T-helper 2 cell treated with Interferon-gamma antibody and Interleukin-4, amounts not matched to agents 5 μg/mL and 100 μg/mL, for 36 hours (primary cell): ENCODE data around the gene CCDC15.
"Not testable (repeated sequence)": the region's sequence is repeated elsewhere in the genome, so short reads cannot be mapped to it uniquely, and the experiment has no call there.

Experiments
- DNase-seq: peaks from one replicate; pipeline ENCODE4 v3.0.0; 2021; ENCODE audit warnings: low spot score
- H3K27ac Mint-ChIP-seq: one replicate; pipeline ENCODE4 v1.8.0; 2021; ENCODE audit warnings: mild to moderate bottlenecking, mixed read lengths
- H3K27me3 Mint-ChIP-seq: one replicate; pipeline ENCODE4 v1.8.0; 2021; ENCODE audit warnings: low read depth, mixed read lengths
- H3K36me3 Mint-ChIP-seq: one replicate; pipeline ENCODE4 v1.8.0; 2021; ENCODE audit warnings: low read depth, mixed read lengths
- H3K4me1 Mint-ChIP-seq: one replicate; pipeline ENCODE4 v1.8.0; 2021; ENCODE audit warnings: low read depth, mixed read lengths
- H3K4me3 Mint-ChIP-seq: one replicate; pipeline ENCODE4 v1.8.0; 2022; ENCODE audit warnings: mild to moderate bottlenecking, moderate library complexity, mixed read lengths
- H3K9me3 Mint-ChIP-seq: one replicate; pipeline ENCODE4 v1.8.0; 2021; ENCODE audit warnings: mixed read lengths

The CCDC15 gene

DNA sequence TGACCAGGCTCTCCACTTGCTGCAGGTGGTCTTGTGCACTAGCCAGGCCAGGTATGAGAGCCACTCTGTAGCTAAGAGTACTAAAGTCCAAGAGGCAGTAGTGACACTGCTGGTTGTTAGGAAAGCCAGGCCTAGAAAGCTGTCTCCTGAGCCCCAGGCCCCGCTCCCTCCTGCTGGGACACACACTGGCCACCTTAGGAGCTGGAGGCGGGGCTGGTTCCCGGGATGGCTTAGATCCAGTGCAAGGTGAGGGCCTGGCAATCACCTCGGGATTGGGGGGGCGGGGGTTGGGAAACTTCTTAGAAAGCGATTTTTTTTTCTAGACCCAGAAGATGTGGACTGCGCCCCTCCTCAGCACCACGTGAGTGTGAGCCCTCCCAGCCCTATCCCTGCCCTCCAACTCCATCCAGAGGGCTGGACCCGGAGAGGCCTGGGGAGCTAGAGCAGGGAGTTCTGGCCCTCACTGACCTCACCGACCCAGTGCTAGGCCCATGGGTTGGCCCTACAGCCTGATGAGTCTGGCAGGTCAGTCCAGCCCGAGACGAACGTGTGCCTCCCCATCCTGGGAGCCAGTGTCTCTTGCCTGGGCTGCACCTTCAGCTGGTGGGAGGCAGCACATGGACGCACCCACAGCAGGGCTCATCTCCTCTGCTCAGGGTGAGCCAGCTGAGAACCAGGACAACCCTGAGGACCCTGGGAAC lies 127.2 kb downstream of the CCDC15 start:
- no peak for DNase-seq
- Mint-ChIP-seq H3K36me3 (no peaks in the 10 kb centered on the region), H3K9me3 (no peaks in the 10 kb centered on the region), H3K27me3 (no peaks in the 10 kb centered on the region), H3K4me3 (no peak overlapping the region), H3K27ac (no peak overlapping the region), H3K4me1 (no peaks in the 10 kb centered on the region)

DNA sequence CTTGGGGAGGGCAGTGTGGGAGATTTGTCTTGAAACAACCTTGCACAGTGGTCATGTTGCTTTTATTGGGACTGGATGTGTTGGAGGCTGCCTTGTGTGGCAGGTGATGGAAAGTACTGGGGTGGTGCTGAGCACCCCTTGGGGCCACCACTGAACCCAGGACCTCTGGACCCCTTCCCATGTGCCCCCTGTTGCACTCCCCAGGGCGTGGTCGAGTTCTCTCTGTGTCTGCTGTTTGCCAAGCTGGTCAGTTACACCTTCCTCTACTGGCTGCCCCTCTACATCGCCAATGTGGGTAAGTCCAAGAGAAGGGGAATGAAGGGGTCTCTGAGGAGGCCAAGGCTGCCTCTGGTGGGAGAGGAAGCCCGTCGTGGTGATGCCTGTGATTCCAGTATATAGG lies 128.0 kb downstream of the CCDC15 start:
- Mint-ChIP-seq H3K9me3 (no peaks in the 10 kb centered on the region), H3K36me3 (no peaks in the 10 kb centered on the region), H3K4me1 (no peaks in the 10 kb centered on the region), H3K27me3 (no peaks in the 10 kb centered on the region), H3K27ac (no peak overlapping the region), H3K4me3 (no peak overlapping the region)
- no peak for DNase-seq

DNA sequence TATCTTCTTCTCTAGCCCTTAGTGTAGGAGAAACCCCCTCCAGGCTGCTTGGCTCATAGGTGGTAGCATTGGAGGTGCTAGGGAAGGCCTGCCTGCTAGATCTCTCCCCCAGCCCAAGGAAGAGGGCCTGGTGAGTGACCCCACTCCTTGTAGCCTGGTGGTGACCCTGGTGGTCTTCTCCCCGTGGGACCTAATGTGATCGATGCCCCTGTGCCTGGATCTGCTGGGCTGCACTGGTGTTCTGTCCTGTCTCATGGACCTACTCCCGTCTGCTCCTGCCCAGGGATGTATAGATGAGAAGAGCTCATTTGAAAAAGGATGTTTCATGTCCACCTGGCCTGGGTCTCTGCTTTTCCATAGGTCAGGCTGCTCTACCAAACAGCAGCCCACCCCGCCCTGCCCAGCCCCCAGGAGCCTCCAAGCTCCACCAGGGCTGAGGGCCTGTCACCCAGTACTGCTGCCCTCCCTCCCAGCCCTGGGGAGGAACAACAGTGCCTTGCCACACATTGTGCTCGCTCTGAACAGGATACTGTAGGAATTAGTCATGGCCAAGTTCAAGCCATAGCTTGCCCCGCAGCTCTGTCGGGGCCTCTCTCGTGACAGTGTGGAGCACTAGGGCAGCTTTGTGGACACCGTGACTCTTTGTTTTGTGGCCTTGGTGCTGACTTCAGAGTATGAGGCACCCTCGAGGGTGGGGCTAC lies 128.8 kb downstream of the CCDC15 start:
- DNase-seq: no peak
- Mint-ChIP-seq H3K27ac (no peak overlapping the region), H3K36me3 (no peaks in the 10 kb centered on the region), H3K9me3 (no peaks in the 10 kb centered on the region), H3K4me1 (no peaks in the 10 kb centered on the region), H3K4me3 (no peak overlapping the region), H3K27me3 (no peaks in the 10 kb centered on the region)

DNA sequence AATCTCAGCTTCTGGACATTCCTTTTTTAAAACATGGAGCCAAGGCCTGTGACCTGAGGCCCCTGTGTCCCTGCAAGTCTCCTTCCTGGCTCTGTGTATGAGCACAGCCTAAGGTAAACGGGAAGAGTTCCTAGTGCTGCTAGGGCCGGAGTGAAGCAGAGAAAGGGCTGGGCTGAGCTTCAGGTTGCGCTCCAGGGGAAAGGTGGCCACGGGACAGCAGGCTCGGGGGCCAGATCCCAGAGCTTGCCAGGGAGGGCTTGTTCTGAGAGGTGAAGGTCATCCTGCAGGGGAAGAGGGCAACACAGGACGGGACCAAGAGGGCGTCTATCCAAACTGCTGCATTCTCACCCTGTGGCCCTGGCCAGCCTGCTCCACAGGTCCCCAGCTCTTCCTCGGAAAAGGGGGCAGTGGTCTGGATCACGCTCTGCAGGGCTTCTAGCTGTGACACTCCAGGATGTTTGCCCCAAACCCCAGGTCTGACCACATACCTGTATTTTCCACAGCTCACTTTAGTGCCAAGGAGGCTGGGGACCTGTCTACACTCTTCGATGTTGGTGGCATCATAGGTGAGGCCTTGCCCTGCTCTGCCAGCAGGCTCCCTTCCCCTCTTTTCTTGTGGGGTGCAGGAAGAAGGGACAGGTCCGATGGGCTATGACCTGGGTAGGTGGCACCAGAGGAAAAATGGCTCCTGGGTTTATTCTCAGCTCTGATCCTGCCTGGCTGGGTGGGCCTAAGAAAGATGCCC lies 129.5 kb downstream of the CCDC15 start:
- no peaks in the 10 kb centered on the region for H3K4me1 Mint-ChIP-seq
- H3K9me3 Mint-ChIP-seq: no peaks in the 10 kb centered on the region
- H3K27me3 Mint-ChIP-seq: no peaks in the 10 kb centered on the region
- no peak overlapping the region for H3K4me3 Mint-ChIP-seq
- DNase-seq: no peak
- no peaks in the 10 kb centered on the region for H3K36me3 Mint-ChIP-seq
- H3K27ac Mint-ChIP-seq: no peak overlapping the region

DNA sequence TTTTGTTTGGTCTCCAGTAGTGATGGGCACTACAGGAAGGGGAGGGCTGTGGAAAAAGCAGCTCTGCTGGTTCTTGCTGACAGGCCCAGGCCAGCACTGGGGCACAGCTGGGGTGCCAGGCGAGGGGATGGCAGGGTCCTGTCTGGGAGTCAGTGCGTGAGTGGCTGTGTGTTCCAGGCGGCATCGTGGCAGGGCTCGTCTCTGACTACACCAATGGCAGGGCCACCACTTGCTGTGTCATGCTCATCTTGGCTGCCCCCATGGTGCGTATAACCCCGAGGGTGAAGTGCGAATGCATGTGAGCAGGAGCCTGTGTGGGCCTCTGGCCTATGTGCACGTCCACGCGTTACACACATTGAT lies 130.0 kb downstream of the CCDC15 start:
- Mint-ChIP-seq H3K36me3 (no peaks in the 10 kb centered on the region), H3K27ac (no peak overlapping the region), H3K4me3 (no peak overlapping the region), H3K9me3 (no peaks in the 10 kb centered on the region), H3K27me3 (no peaks in the 10 kb centered on the region), H3K4me1 (no peaks in the 10 kb centered on the region)
- no peak for DNase-seq

DNA sequence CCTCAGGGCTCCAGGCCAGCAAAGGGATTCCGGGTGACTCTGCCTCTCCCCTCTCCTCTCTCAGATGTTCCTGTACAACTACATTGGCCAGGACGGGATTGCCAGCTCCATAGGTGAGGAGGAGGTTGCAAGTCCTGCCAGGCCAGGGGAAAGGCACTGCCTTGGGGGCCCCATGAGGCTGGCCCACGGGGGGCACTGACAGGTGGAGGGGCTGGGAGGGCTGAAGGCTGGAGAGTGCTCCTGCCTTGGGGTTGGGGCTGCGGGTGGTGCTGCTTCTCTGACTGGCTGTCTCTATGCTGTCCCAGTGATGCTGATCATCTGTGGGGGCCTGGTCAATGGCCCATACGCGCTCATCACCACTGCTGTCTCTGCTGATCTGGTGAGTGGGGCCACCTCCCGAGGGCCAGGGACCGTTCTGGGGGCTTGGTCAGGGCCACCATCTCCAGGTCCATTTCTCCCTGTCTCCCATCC lies 130.8 kb downstream of the CCDC15 start:
- no peak overlapping the region for H3K27ac Mint-ChIP-seq
- H3K36me3 Mint-ChIP-seq: no peaks in the 10 kb centered on the region
- H3K27me3 Mint-ChIP-seq: no peaks in the 10 kb centered on the region
- DNase-seq: no peak
- no peaks in the 10 kb centered on the region for H3K9me3 Mint-ChIP-seq
- no peak overlapping the region for H3K4me3 Mint-ChIP-seq
- H3K4me1 Mint-ChIP-seq: no peaks in the 10 kb centered on the region

DNA sequence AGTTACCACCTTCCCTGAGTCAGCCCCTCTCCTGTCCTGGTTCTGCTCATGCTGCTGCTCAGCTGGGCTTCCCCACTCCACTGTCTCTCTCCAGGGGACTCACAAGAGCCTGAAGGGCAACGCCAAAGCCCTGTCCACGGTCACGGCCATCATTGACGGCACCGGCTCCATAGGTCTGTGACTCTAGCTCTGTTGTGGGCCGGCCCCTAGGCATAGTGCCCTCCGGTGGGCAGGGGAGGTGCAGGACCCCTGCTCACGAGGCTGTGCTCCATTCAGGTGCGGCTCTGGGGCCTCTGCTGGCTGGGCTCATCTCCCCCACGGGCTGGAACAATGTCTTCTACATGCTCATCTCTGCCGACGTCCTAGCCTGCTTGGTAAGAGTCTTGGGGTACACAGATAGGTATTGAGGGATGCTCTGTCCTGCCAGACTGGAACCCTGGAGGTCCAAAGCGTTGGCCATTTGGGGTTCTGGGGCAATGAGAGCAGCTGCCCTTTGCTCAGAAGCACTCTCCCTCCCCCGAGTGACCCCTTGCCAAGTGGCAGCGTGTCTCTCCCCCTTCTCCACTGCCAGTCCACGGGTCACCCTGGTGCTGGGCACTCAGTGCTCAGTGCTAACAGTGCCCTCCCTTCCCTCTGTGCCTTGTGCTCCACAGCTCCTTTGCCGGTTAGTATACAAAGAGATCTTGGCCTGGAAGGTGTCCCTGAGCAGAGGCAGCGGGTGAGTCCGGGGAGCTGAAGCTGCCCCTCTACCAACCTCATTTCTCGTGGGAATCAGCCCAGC lies 131.5 kb downstream of the CCDC15 start:
- Mint-ChIP-seq H3K4me1 (no peaks in the 10 kb centered on the region), H3K27me3 (no peaks in the 10 kb centered on the region), H3K4me3 (no peak overlapping the region), H3K27ac (no peak overlapping the region), H3K36me3 (no peaks in the 10 kb centered on the region), H3K9me3 (no peaks in the 10 kb centered on the region)
- no peak for DNase-seq

DNA sequence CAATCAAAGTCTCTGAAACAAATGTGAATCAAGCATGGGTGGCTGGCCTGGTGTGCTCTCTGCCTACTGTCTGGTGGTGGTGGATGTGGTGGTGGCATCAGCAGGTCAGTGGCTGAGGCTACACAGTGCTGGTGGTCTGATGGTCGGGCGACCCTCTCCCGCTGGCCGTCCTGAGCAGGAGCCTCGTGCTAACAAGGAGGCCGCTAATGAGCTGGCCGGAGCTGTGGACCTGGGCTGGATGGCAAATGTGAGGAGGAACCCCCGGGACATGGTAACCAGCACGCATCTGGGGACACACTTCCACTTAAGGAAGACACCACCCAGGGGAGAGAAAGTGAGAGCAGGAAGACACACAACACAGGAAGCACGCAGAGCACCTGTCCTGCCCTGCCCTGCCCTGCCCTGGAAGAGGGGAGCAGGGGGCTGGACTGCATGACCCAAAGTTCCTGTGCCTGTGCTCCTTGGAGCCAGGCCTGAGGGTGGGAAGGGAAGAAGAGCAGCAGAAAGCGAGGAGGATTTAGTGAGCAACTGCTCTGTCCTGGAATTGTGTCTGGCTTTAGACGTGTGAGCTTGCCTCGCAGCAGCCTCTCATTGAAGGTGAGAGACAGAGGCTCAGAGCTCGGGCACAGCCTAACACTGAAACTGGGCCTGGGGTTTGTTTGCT lies 132.8 kb downstream of the CCDC15 start:
- Mint-ChIP-seq H3K9me3 (no peaks in the 10 kb centered on the region), H3K36me3 (no peaks in the 10 kb centered on the region), H3K27me3 (no peaks in the 10 kb centered on the region), H3K27ac (no peak overlapping the region), H3K4me1 (no peaks in the 10 kb centered on the region), H3K4me3 (no peak overlapping the region)
- no peak for DNase-seq

DNA sequence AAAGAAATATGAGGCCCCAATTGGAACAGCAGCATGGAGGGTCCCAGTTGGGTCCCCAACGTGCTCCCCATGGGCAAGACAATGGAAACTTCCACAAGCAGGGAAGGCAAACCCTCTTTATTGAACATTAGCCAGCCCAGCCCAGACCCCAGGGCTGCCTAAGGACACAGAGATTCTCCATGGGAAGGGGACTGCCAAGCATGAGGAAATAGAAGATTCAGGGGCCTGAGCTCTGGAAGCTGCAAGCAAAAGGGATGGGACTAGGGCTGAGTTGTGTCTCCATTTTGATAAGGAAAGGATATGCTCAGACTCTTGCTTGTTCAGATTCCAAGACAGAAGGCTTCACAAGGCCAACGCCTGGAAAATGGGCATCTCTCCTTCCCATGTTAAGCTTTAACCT lies 134.1 kb downstream of the CCDC15 start:
- Mint-ChIP-seq H3K9me3 (no peaks in the 10 kb centered on the region), H3K27me3 (no peaks in the 10 kb centered on the region), H3K36me3 (no peaks in the 10 kb centered on the region), H3K4me3 (no peak overlapping the region), H3K4me1 (no peaks in the 10 kb centered on the region), H3K27ac (no peak overlapping the region)
- DNase-seq: no peak

DNA sequence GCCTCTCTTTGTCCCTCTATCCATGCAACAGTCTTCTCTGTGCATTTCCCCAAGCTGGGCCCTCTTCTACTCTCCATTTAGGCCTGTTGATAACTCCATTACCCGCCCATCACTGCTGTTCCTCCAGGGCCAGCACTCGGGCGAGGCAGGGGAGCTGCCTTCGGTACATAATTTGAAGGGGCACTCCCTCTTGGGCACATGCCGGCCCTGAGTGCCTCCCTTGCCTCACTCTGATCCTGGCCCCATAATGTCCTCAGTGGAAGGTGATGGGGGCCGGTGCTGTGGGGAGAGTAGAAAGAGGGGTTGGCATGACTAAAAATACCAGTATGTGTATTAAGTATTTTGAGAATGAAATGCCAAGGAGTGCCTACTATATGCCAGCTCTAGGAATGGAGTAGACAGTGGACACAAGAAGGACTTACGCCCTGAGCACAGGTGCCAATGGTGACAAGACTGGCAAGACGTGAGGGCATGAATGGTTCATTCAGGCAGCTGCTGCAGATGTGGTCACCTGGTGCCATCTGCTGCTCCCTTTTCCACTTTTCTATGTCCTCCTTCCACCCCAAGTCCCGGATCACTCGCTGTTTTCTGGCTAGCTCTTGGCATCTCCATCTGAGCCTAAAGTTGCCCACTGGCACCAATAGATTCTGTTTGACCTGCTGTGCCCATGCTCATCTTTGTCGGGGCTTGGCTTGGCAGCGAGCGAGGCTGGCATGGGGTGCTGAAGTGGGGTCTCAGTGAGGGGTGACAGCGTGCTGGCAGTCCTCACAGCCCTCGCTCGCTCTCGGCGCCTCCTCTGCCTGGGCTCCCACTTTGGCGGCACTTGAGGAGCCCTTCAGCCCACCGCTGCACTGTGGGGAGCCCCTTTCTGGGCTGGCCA lies 134.8 kb downstream of the CCDC15 start:
- Mint-ChIP-seq H3K4me1 (no peaks in the 10 kb centered on the region), H3K9me3 (no peaks in the 10 kb centered on the region), H3K27me3 (no peaks in the 10 kb centered on the region), H3K36me3 (no peaks in the 10 kb centered on the region), H3K4me3 (no peak overlapping the region), H3K27ac (no peak overlapping the region)
- no peak for DNase-seq

DNA sequence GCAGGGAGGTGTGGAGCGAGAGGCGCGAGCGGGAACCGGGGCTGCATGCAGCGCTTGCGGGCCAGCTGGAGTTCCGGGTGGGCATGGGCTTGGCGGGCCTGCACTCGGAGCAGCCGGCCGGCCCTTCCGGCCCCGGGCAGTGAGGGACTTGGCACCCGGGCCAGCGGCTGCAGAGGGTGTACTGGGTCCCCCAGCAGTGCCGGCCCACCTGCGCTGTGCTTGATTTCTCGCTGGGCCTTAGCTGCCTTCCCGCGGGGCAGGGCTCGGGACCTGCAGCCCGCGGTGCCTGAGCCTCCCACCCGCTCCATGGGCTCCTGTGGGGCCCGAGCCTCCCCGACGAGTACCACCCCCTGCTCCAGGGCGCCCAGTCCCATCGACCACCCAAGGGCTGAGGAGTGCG lies 135.5 kb downstream of the CCDC15 start:
- not testable (repeated sequence) for H3K4me3 Mint-ChIP-seq, H3K9me3 Mint-ChIP-seq, H3K27me3 Mint-ChIP-seq, H3K4me1 Mint-ChIP-seq, DNase-seq, H3K36me3 Mint-ChIP-seq, H3K27ac Mint-ChIP-seq

DNA sequence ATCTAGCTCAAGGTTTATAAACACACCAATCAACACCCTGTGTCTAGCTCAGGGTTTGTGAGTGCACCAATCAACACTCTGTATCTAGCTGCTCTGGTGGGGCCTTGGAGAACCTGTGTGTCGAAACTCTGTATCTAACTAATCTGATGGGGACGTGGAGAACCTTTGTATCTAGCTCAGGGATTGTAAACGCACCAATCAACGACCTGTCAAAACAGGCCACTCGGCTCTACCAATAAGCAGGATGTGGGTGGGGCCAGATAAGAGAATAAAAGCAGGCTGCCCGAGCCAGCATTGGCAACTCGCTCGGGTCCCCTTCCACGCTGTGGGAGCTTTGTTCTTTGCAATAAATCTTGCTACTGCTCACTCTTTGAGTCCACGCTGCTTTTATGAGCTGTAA lies 136.1 kb downstream of the CCDC15 start:
- H3K4me3 Mint-ChIP-seq, H3K36me3 Mint-ChIP-seq, H3K4me1 Mint-ChIP-seq, DNase-seq, H3K9me3 Mint-ChIP-seq, H3K27me3 Mint-ChIP-seq, H3K27ac Mint-ChIP-seq: not testable (repeated sequence)

DNA sequence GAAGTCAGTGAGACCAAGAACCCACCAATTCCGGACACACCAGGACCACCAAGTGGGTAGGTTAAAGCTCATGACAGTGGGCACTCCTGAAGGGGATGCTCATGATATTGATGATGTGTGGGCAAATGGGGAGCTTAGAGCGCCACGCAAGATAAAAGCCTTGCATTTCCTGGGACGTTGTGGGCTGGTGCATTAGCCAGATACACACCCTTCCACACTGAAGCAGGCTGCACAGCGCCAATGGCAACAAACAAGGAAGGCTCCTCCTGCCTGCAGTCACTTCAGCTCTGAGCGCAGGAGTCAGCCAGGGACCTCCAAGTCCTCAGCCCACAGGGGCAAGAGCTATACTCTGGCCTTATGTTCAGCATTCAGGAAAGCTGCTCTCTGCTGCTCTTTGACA lies 136.8 kb downstream of the CCDC15 start:
- Mint-ChIP-seq H3K36me3 (no peaks in the 10 kb centered on the region), H3K27ac (no peak overlapping the region), H3K4me1 (no peaks in the 10 kb centered on the region), H3K4me3 (no peak overlapping the region), H3K9me3 (no peaks in the 10 kb centered on the region), H3K27me3 (no peaks in the 10 kb centered on the region)
- no peak for DNase-seq
